ENCODE data around the gene RANBP17. TPM values are rescaled to one million over a fixed set of nuclear protein-coding genes. Genes with fewer than 3 reads are reported as not detected.

RANBP17 gene
- total RNA-seq, 4 donors from 2014 or later, result 0.61 to 9.3 (median 1.9) TPM

GRCh38 chr5:170854566-170854965 lies 7.3 kb upstream of the RANBP17 start:
- no peak overlapping the region for H3K4me3 ChIP-seq
- H3K27me3 ChIP-seq, result no peaks in the 10 kb centered on the region
- no peaks in the 10 kb centered on the region for H3K36me3 ChIP-seq
- TF ChIP-seq POLR2A (IDR thresholded peaks at IDR 0.05) (no peak), CTCF (IDR thresholded peaks at IDR 0.05) (no peak)
- DNase-seq, result no peak
- peaks cover 0 to 4% (median 0%) of the 10 kb centered on the region in 3 donors for H3K9me3 ChIP-seq
- H3K4me1 ChIP-seq, result no peaks in the 10 kb centered on the region
- 72 to 81% methylated on average over 6 of the region's 6 CpGs for WGBS, 2 donors
- no peak overlapping the region for H3K27ac ChIP-seq
- intact Hi-C loops (cut with DNase I), result no loop called here

GRCh38 chr5:170857066-170857465 lies 4.8 kb upstream of the RANBP17 start:
- no peak for TF ChIP-seq POLR2A (IDR thresholded peaks at IDR 0.05)
- TF ChIP-seq CTCF (IDR thresholded peaks at IDR 0.05), result no peak
- Histone ChIP-seq H3K27me3 (peaks cover 0 to 8% (median 0%) of the 10 kb centered on the region in 4 donors), H3K36me3 (no peaks in the 10 kb centered on the region), H3K4me3 (no peak overlapping the region), H3K9me3 (peaks cover 0 to 26% (median 10%) of the 10 kb centered on the region in 3 donors), H3K4me1 (peaks cover 0 to 5% (median 4%) of the 10 kb centered on the region in 3 donors), H3K27ac (no peak overlapping the region)
- intact Hi-C loops (cut with DNase I), result no loop called here
- 74 to 75% methylated on average over 2 of the region's 2 CpGs for WGBS, 2 donors
- no peak for DNase-seq

- no peak for DNase-seq
- intact Hi-C loops (cut with DNase I), result no loop called here
- no peak for TF ChIP-seq CTCF (IDR thresholded peaks at IDR 0.05)
- no peak for TF ChIP-seq POLR2A (IDR thresholded peaks at IDR 0.05)
- no peaks in the 10 kb centered on the region for H3K36me3 ChIP-seq
- no peak overlapping the region for H3K27ac ChIP-seq
- H3K27me3 ChIP-seq, result peaks cover 0 to 21% (median 0%) of the 10 kb centered on the region in 4 donors
- H3K9me3 ChIP-seq, result peaks cover 0 to 28% (median 10%) of the 10 kb centered on the region in 3 donors
- peaks cover 0 to 16% (median 4%) of the 10 kb centered on the region in 3 donors for H3K4me1 ChIP-seq
- no peak overlapping the region for H3K4me3 ChIP-seq
Measured at GRCh38 chr5:170860415-170860814, 1.4 kb upstream of the RANBP17 start.

GRCh38 chr5:170860818-170861666 lies 776 bp upstream of the RANBP17 start:
- Histone ChIP-seq H3K27ac (no peak overlapping the region), H3K4me3 (peak overlapping the region in 1 of 4 donors; percentile 78), H3K4me1 (peaks cover 0 to 16% (median 4%) of the 10 kb centered on the region in 3 donors), H3K9me3 (peaks cover 0 to 28% (median 10%) of the 10 kb centered on the region in 3 donors), H3K36me3 (no peaks in the 10 kb centered on the region), H3K27me3 (peaks cover 0 to 21% (median 0%) of the 10 kb centered on the region in 4 donors)
- DNase-seq, result no peak
- 87 to 93% methylated on average over 5 of the region's 5 CpGs for WGBS, 2 donors
- TF ChIP-seq POLR2A (IDR thresholded peaks at IDR 0.05) (no peak), CTCF (IDR thresholded peaks at IDR 0.05) (no peak)
- intact Hi-C loops (cut with DNase I), result no loop called here

- H3K27me3 ChIP-seq, result peaks cover 0 to 21% (median 0%) of the 10 kb centered on the region in 4 donors
- peaks cover 0 to 16% (median 4%) of the 10 kb centered on the region in 3 donors for H3K4me1 ChIP-seq
- TF ChIP-seq POLR2A (IDR thresholded peaks at IDR 0.05) (no peak), CTCF (IDR thresholded peaks at IDR 0.05) (no peak)
- peak overlapping the region; percentile 28 to 78 (median 53) for H3K4me3 ChIP-seq
- peaks cover 0 to 28% (median 10%) of the 10 kb centered on the region in 3 donors for H3K9me3 ChIP-seq
- no peak for DNase-seq
- 5 to 60% methylated on average over 1 to 3 of the region's 26 CpGs for WGBS, 2 donors
- H3K27ac ChIP-seq, result no peak overlapping the region
- H3K36me3 ChIP-seq, result no peaks in the 10 kb centered on the region
- intact Hi-C loops (cut with DNase I), result no loop called here
Measured at GRCh38 chr5:170861667-170861916, 226 bp upstream of the RANBP17 start.
